GM21576 (cell line): ENCODE data around the gene PDGFD.

Experiments
- ATAC-seq: cut with Tn5 transposase; IDR thresholded peaks from one replicate; pipeline ENCODE4 v1.9.1; 2021; ENCODE audit warnings: mild to moderate bottlenecking, moderate library complexity; ENCODE audit not compliant: unreplicated experiment

The PDGFD gene

DNA sequence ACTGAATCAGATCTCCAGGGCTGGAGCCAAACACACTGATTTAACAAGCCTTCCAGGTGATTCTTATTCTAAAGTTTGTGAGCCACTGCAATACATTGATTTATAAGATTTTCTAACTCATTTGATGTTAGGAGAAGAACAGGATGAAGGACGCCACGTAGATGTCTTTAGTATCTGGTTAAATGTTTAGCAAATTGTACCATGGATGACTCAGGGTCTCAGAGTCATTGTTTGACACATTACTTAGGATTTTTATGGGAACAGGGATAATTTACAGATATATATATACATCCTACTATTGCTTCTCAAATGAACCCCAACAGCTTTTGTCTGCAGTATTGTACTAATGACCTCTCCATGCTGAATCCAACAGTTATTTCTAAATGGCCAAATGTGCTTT lies 270.6 kb downstream of the PDGFD start:
- ATAC-seq: no peak

- ATAC-seq: no peak
These were observed 271.3 kb downstream of the PDGFD start for GRCh38 chr11:103892603-103893002.

DNA sequence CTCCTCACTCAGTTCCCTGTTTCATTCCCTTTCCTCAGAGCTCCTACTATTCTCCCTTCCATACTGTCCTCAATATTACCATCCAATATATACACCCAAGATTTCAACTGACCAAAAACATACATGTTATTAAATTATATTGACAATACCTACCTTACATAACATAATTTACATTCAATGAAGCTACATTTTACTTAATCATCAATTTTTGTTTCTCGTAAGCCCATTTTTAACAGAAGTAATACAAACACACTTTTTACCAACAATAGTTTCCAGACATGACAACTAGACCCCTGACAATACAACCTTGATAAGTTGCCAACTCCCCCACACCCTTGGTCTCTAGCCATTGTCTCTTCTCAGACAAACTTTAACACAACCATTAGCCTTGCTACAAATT lies 273.3 kb downstream of the PDGFD start:
- no peak for ATAC-seq

GRCh38 chr11:103889679-103890078 lies 274.3 kb downstream of the PDGFD start:
- no peak for ATAC-seq

DNA sequence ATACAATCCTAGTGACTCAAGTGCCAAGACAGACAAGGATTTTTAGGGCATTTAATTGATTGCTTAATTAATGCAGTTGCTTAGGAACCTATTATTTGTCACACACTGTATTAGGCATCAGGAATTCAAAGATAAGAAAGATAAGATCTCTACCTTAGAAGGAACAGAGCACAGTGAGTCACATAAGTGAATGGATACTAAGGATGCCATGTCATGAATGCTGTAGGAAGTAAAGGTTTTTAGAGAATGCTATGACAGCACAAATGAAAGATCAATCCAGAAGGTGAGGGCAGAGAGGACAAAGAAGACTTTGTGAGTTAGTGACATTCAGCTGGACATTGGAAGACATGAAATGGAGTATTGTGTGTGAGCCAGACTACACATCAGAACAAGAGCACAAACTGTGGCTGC lies 275.4 kb downstream of the PDGFD start:
- no peak for ATAC-seq

GRCh38 chr11:103887001-103887658 lies 276.8 kb downstream of the PDGFD start:
- ATAC-seq: no peak

DNA sequence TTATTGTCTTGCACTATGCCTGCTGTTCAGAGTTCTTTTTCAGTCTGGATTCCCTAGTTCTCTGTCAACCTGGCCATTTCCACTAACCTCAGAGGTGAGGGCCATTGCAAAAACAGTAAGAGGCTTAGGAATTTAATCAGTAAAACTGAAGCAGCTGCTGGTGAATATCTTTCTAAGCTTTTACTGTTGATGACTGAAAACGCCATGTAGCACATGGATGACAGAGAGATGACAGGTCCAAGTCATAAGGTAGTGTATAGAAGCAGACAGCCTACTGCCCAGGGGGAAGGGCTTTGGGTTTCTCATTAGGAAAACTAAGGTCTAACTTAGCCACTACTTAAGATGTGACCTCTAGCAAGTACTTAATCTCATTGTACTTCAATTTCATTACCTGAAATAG lies 280.1 kb downstream of the PDGFD start:
- ATAC-seq: no peak

- no peak for ATAC-seq
These were observed 280.7 kb downstream of the PDGFD start for GRCh38 chr11:103883291-103883690.

- ATAC-seq: no peak
These were observed 282.4 kb downstream of the PDGFD start for GRCh38 chr11:103881584-103881983.

GRCh38 chr11:103880968-103881367 lies 283.0 kb downstream of the PDGFD start:
- ATAC-seq: no peak

- no peak for ATAC-seq
These were observed 285.3 kb downstream of the PDGFD start for GRCh38 chr11:103878646-103879045.

- no peak for ATAC-seq
These were observed 286.7 kb downstream of the PDGFD start for GRCh38 chr11:103877221-103877620.

DNA sequence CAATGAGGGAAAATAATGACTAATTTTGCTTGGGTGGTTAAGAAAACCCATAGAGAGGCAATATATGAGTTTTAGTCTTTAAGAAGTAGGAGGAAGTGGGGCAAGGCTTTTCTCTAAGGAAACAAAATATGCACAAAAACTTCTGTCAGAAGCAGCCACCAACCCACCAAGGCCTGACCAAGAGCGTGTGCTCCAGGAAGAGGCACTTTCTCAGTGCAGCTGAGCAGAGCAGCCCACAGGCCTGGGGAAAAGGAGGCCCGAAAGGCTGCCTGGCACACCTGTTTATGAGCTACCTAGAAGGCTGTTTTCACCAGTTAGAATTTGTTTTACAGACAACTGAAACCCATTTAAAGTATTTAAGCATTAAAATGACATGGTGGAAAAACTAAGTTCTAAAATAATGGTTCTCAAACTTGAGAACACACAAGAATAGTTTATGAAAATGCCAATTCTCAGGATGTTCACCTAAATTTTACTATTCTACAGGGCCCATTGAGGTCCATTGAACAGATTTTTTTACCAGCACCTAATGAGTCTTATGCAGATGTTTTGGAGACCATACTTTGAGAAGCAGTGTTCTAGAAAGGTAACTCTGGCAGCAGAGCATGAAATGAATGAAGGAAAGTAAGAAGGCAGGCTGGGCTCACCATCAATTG lies 288.0 kb downstream of the PDGFD start:
- peak; percentile 94 for ATAC-seq

GRCh38 chr11:103872748-103873147 lies 291.2 kb downstream of the PDGFD start:
- ATAC-seq: no peak

- no peak for ATAC-seq
These were observed 291.9 kb downstream of the PDGFD start for GRCh38 chr11:103871923-103872551.

GRCh38 chr11:103870821-103871309 lies 293.1 kb downstream of the PDGFD start:
- no peak for ATAC-seq

GRCh38 chr11:103867481-103867880 lies 296.5 kb downstream of the PDGFD start:
- ATAC-seq: no peak

GRCh38 chr11:103863497-103863896 lies 300.4 kb downstream of the PDGFD start:
- no peak for ATAC-seq

GRCh38 chr11:103862802-103863174 lies 301.2 kb downstream of the PDGFD start:
- ATAC-seq: no peak

GRCh38 chr11:103862094-103862801 lies 301.7 kb downstream of the PDGFD start:
- ATAC-seq: peak; percentile 84
